ENCODE data around the gene RNF17.

RNF17 gene

GRCh38 chr13:24863748-24864540 lies 100.0 kb downstream of the RNF17 start:
- H3K4me1 Mint-ChIP-seq: no peaks in the 10 kb centered on the region
- H3K9me3 Mint-ChIP-seq: no peaks in the 10 kb centered on the region
- H3K36me3 Mint-ChIP-seq: no peaks in the 10 kb centered on the region
- H3K27ac Mint-ChIP-seq: no peak overlapping the region
- H3K4me3 Mint-ChIP-seq: no peak overlapping the region
- peaks cover 7% of the 10 kb centered on the region for H3K27me3 Mint-ChIP-seq

- H3K9me3 Mint-ChIP-seq: no peaks in the 10 kb centered on the region
- no peak overlapping the region for H3K27ac Mint-ChIP-seq
- H3K27me3 Mint-ChIP-seq: peaks cover 7% of the 10 kb centered on the region
- H3K4me1 Mint-ChIP-seq: no peaks in the 10 kb centered on the region
- H3K4me3 Mint-ChIP-seq: no peak overlapping the region
- H3K36me3 Mint-ChIP-seq: no peaks in the 10 kb centered on the region
Observed at GRCh38 chr13:24864579-24864978, 100.6 kb downstream of the RNF17 start.

DNA sequence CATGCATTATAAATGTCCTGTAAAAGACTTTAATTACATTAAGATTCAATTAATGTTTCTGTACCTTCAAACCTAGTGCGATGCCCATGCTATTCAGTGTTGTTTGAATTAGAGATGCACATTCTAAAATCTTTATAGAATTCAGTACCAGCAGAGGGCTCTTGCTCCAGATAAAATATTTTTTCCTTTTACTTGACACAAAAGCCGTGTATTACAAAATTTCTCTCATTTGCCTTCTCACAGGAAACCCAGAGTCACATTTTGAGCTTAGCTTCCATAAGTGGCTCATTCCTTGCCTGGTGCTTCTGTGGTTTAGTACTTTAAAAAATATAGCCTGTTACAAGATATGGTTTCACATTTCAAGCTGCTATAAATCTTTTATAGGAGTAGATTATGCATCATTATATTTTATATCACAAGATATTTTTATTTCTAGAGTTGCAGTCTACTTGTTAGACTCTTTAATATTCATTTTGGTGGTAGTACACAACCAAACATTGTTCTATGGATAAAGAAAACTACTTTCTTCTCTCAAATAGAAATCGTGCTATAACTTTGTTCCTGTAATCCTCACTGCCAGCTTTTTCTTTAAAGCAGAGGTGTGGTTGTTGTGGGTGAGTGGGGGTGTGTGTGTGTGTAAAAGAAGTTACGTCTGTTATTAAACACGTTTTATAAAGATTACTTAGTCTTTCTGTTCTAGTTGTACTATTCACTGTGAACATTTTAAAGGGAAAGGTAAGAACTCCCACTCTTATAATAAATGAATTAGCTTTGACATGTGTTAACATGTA lies 101.4 kb downstream of the RNF17 start:
- peaks cover 7% of the 10 kb centered on the region for H3K27me3 Mint-ChIP-seq
- H3K4me1 Mint-ChIP-seq: no peaks in the 10 kb centered on the region
- no peak overlapping the region for H3K4me3 Mint-ChIP-seq
- H3K9me3 Mint-ChIP-seq: no peaks in the 10 kb centered on the region
- H3K36me3 Mint-ChIP-seq: no peaks in the 10 kb centered on the region
- H3K27ac Mint-ChIP-seq: no peak overlapping the region

GRCh38 chr13:24866488-24866887 lies 102.5 kb downstream of the RNF17 start:
- H3K4me3 Mint-ChIP-seq: no peak overlapping the region

GRCh38 chr13:24868874-24869273 lies 104.9 kb downstream of the RNF17 start:
- no peak overlapping the region for H3K27ac Mint-ChIP-seq
- H3K27me3 Mint-ChIP-seq: peaks cover 17% of the 10 kb centered on the region
- H3K4me1 Mint-ChIP-seq: no peaks in the 10 kb centered on the region
- no peaks in the 10 kb centered on the region for H3K9me3 Mint-ChIP-seq
- no peaks in the 10 kb centered on the region for H3K36me3 Mint-ChIP-seq
- H3K4me3 Mint-ChIP-seq: no peak overlapping the region

More at GRCh38 chr13:24866488-24866887, 102.5 kb downstream of the RNF17 start:
- no peaks in the 10 kb centered on the region for H3K4me1 Mint-ChIP-seq
- peaks cover 11% of the 10 kb centered on the region for H3K27me3 Mint-ChIP-seq
- no peaks in the 10 kb centered on the region for H3K9me3 Mint-ChIP-seq
- H3K36me3 Mint-ChIP-seq: no peaks in the 10 kb centered on the region
- H3K27ac Mint-ChIP-seq: no peak overlapping the region

- H3K4me3 Mint-ChIP-seq: no peak overlapping the region
- no peaks in the 10 kb centered on the region for H3K9me3 Mint-ChIP-seq
- no peaks in the 10 kb centered on the region for H3K4me1 Mint-ChIP-seq
- H3K27me3 Mint-ChIP-seq: peaks cover 21% of the 10 kb centered on the region
- no peak overlapping the region for H3K27ac Mint-ChIP-seq
- no peaks in the 10 kb centered on the region for H3K36me3 Mint-ChIP-seq
Observed at GRCh38 chr13:24870380-24870760, 106.4 kb downstream of the RNF17 start.

DNA sequence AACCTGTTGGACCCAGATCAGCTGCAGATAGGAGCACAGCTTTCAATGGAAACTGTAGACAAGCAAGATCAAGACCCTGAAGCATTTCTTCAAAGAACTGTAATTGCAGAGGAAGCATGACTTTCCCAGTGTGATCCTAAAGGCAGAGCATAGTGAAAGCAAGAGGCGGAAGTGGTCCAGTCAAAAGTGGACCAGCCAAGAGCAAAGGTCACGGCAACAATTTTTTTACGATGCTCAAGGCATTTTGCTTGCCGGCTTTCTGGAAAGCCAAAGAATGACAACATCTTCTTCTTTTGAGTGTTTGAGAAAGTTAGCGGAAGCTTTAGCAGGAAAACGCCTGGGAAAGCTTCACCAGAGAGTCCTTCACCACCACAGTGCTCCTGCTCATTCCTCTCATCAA lies 111.6 kb downstream of the RNF17 start:
- no peaks in the 10 kb centered on the region for H3K36me3 Mint-ChIP-seq
- peaks cover 22% of the 10 kb centered on the region for H3K27me3 Mint-ChIP-seq
- no peaks in the 10 kb centered on the region for H3K9me3 Mint-ChIP-seq
- no peak overlapping the region for H3K4me3 Mint-ChIP-seq
- no peaks in the 10 kb centered on the region for H3K4me1 Mint-ChIP-seq
- H3K27ac Mint-ChIP-seq: no peak overlapping the region

- H3K27me3 Mint-ChIP-seq: peaks cover 18% of the 10 kb centered on the region
- H3K9me3 Mint-ChIP-seq: no peaks in the 10 kb centered on the region
- no peak overlapping the region for H3K27ac Mint-ChIP-seq
- no peaks in the 10 kb centered on the region for H3K4me1 Mint-ChIP-seq
- no peak overlapping the region for H3K4me3 Mint-ChIP-seq
- no peaks in the 10 kb centered on the region for H3K36me3 Mint-ChIP-seq
Observed at GRCh38 chr13:24877531-24877930, 113.6 kb downstream of the RNF17 start.

DNA sequence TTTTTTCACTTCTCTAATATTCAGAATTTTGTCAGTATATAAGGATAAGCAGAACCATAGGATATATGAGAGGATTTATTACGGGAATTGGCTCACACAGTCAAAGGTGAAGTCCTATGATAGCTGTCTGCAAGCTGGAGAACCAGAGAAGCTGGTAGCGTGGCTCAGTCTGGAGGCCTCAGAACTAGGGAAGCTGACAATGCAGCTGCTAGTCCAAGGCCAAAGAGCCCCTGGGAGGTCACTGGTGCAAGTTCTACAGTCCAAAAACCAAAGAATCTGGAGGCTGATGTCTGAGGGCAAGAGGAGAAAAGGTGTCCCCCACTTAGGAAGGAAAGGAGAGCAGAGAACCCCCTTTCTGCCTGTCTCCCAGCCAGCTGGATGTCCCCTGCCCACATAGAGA lies 114.4 kb downstream of the RNF17 start:
- Mint-ChIP-seq H3K4me3 (no peak overlapping the region), H3K27me3 (peaks cover 17% of the 10 kb centered on the region), H3K4me1 (no peaks in the 10 kb centered on the region), H3K27ac (no peak overlapping the region), H3K36me3 (peaks cover 2% of the 10 kb centered on the region), H3K9me3 (no peaks in the 10 kb centered on the region)

DNA sequence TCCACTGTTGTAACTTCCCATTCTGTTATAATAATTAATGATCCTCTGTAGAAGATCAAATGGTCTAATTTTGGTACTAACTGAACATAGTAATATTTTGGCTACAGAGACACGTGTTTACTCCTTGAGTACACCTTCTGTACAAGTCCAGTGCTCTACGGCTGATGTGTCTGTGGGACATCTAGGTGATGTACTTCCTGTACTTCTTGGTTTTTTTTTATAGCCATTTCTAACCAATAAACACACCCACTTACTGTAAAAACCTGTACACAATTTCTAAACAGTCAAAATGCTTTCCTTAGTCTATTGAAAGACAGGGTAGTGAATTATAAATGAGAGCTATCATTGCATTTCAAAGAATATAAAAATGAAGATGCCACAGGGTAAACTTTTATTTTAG lies 118.7 kb downstream of the RNF17 start:
- peaks cover 12% of the 10 kb centered on the region for H3K36me3 Mint-ChIP-seq
- no peaks in the 10 kb centered on the region for H3K9me3 Mint-ChIP-seq
- no peak overlapping the region for H3K27ac Mint-ChIP-seq
- no peaks in the 10 kb centered on the region for H3K27me3 Mint-ChIP-seq
- H3K4me1 Mint-ChIP-seq: no peaks in the 10 kb centered on the region
- H3K4me3 Mint-ChIP-seq: no peak overlapping the region

- H3K27ac Mint-ChIP-seq: no peak overlapping the region
- peaks cover 23% of the 10 kb centered on the region for H3K36me3 Mint-ChIP-seq
- no peaks in the 10 kb centered on the region for H3K9me3 Mint-ChIP-seq
- H3K4me3 Mint-ChIP-seq: no peak overlapping the region
- H3K4me1 Mint-ChIP-seq: no peaks in the 10 kb centered on the region
- H3K27me3 Mint-ChIP-seq: no peaks in the 10 kb centered on the region
Observed at GRCh38 chr13:24887759-24888158, 123.8 kb downstream of the RNF17 start.

DNA sequence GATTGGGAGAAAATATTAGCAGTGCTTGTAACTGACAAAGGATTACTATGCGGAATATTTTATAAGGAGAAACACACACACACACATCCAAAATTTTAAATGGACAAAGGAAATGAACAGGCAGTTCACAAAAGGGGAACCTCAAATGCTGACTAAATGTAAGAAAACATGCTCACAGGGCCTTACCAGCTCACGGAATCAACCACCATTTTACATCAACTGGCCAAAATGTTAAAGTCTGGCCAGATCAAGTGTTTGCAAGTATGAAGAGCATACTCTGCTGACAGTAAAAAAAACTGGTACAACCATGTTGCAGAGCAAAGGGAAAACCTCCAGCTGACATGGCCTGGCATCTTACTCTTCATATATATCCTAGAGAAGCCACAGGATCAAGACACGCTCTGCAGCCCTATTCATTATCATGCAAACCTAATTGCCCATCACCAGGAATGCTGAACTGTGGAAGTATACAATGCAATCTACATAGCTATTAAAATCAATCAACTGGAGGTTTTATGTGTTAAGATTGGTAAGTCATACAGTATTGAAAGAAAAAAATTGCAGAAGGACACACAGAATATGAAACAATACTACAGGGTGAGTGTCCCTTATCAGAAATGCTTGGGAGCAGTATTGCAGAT lies 124.4 kb downstream of the RNF17 start:
- no peak overlapping the region for H3K27ac Mint-ChIP-seq
- no peak overlapping the region for H3K4me3 Mint-ChIP-seq
- no peaks in the 10 kb centered on the region for H3K9me3 Mint-ChIP-seq
- H3K27me3 Mint-ChIP-seq: no peaks in the 10 kb centered on the region
- peaks cover 23% of the 10 kb centered on the region for H3K36me3 Mint-ChIP-seq
- no peaks in the 10 kb centered on the region for H3K4me1 Mint-ChIP-seq

- Mint-ChIP-seq H3K9me3 (no peaks in the 10 kb centered on the region), H3K4me3 (no peak overlapping the region), H3K4me1 (no peaks in the 10 kb centered on the region), H3K36me3 (peaks cover 16% of the 10 kb centered on the region), H3K27ac (no peak overlapping the region), H3K27me3 (no peaks in the 10 kb centered on the region)
Observed at GRCh38 chr13:24890256-24890655, 126.3 kb downstream of the RNF17 start.

- peaks cover 16% of the 10 kb centered on the region for H3K36me3 Mint-ChIP-seq
- no peaks in the 10 kb centered on the region for H3K9me3 Mint-ChIP-seq
- H3K27ac Mint-ChIP-seq: no peak overlapping the region
Observed at GRCh38 chr13:24891476-24892108, 127.6 kb downstream of the RNF17 start.

GRCh38 chr13:24892829-24893228 lies 128.9 kb downstream of the RNF17 start:
- Mint-ChIP-seq H3K27me3 (no peaks in the 10 kb centered on the region), H3K4me1 (no peaks in the 10 kb centered on the region), H3K36me3 (peaks cover 16% of the 10 kb centered on the region), H3K4me3 (no peak overlapping the region), H3K27ac (no peak overlapping the region), H3K9me3 (no peaks in the 10 kb centered on the region)

More at GRCh38 chr13:24891476-24892108, 127.6 kb downstream of the RNF17 start:
- no peaks in the 10 kb centered on the region for H3K4me1 Mint-ChIP-seq
- no peaks in the 10 kb centered on the region for H3K27me3 Mint-ChIP-seq
- H3K4me3 Mint-ChIP-seq: no peak overlapping the region
